Transverse colon (tissue), 4 donors: ENCODE data around the gene SRGN. TPM values are rescaled to one million over a fixed set of nuclear protein-coding genes. Genes with fewer than 3 reads are reported as not detected.

ENCODE experiments used
- DNase-seq: peaks from one replicate; pipeline ENCODE4 v3.0.0-alpha.2; 2019
- H3K27ac ChIP-seq, 4 donors: fragments of 200-600 bp; sonication (generic); 2 replicates each; pipeline ENCODE4 v1.5.1; 2016 to 2018; ENCODE audit warnings: inconsistent platforms in 4 of 4
- H3K27me3 ChIP-seq: fragments of 200-600 bp; sonication (generic); 2 replicates; pipeline ENCODE4 v1.5.1; 2017; ENCODE audit warnings: inconsistent platforms
- H3K36me3 ChIP-seq, 4 donors: fragments of 200-600 bp; sonication (generic); 2 replicates each; pipeline ENCODE4 v1.5.1; 2017 to 2019; ENCODE audit warnings: inconsistent platforms in 4 of 4
- H3K4me1 ChIP-seq, 4 donors: fragments of 200-600 bp; sonication (generic); 2 replicates each; pipeline ENCODE4 v1.5.1; 2017 to 2020; ENCODE audit warnings: inconsistent platforms in 4 of 4
- H3K4me3 ChIP-seq, 4 donors: fragments of 200-600 bp; sonication (generic); 1 replicate in 1 of 4; 2 replicates in 3 of 4; pipeline versions ENCODE4 v1.5.1 to v1.6.1; 2017 to 2019; ENCODE audit warnings: inconsistent platforms in 4 of 4
- H3K9me3 ChIP-seq, 2 donors: fragments of 200-600 bp; sonication (generic); 2 replicates each; pipeline ENCODE4 v1.5.1; 2017 to 2019; ENCODE audit warnings: inconsistent platforms in 2 of 2
- CTCF ChIP-seq, 5 experiments: fragments of 200-600 bp in 3 of 5; fragments of 450-650 bp in 2 of 5; sonication (generic) in 3 of 5; IDR thresholded peaks; 1 replicate in 2 of 5; 2 replicates in 3 of 5; pipeline ENCODE4 v1.5.1; 2016 to 2017; ENCODE audit warnings: antibody characterized with exemption in 5 of 5, inconsistent platforms in 3 of 5, mild to moderate bottlenecking in 2 of 5, moderate library complexity in 1 of 5
- EP300 ChIP-seq: sonication (generic); formaldehyde crosslinking; IDR thresholded peaks from one replicate; pipeline ENCODE4 v1.6.1; 2017; ENCODE audit warnings: antibody characterized with exemption, low read depth
- POLR2A ChIP-seq: fragments of 450-650 bp; IDR thresholded peaks from one replicate; pipeline ENCODE4 v1.6.1; 2016; ENCODE audit warnings: antibody characterized with exemption, mild to moderate bottlenecking, moderate library complexity
- POLR2AphosphoS5 ChIP-seq, 3 donors: sonication (generic); formaldehyde crosslinking; IDR thresholded peaks; one replicate each; pipeline ENCODE4 v1.6.1; 2016; ENCODE audit warnings: antibody characterized with exemption in 3 of 3
- WGBS, 2 donors: methylation state at CpG; one replicate each; pipeline ENCODE4 v1.1.5; 2018; ENCODE audit warnings: low coverage in 1 of 2; 5-methylcytosine and 5-hydroxymethylcytosine counted together
- in situ Hi-C, 4 donors: fragments of 200-750 bp; cut with MboI; loops; one replicate each; pipeline versions ENCODE4 v1.15.0 to v1.15.1; 2017; ENCODE audit warnings: low sequenced_read_pairs in 3 of 4, low pct_ligation_motif_present in 1 of 4, low pct_unique_long_range_greater_than_20kb in 1 of 4
- intact Hi-C: fragments of 100-400 bp; cut with DNase I; formaldehyde crosslinking; loops from one replicate; pipeline ENCODE4 v1.15.1; 2023; ENCODE audit warnings: low total_unique reads
- small RNA-seq, 4 donors: library from RNA; depleted of rRNA; stranded (forward); fragments of <200 nt; gene quantifications; one replicate each; pipeline ENCODE3, GENCODE V24; 2016
- total RNA-seq, 4 donors: library from RNA; depleted of rRNA; stranded (reverse); fragments of >200 nt; gene quantifications; one replicate each; pipeline ENCODE4 v1.1.0, GENCODE V29; 2016

The SRGN gene
- total RNA-seq, 4 donors from 2014 or later: 9.0 to 83.8 (median 20.3) TPM

DNA sequence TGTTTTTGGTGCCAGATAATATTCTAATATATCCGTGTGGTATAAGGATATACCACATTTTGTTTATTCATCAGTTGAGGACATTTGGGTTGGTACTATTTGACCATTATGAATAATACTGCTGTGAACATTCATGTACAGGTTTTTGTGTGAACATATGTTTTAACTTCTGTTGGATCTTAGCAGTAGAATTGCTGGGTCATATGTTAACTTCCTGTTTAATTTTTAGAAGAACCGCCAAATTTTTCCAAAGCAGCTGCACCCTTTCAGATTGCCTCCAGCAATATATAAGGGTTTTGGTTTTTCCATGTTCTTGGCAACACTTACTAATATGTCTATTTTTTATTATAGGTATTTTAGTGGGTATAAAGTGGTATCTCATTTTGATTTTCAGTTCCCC lies 58.9 kb downstream of the SRGN start:
- Histone ChIP-seq H3K4me3 (no peak overlapping the region), H3K4me1 (peaks cover 0 to 21% (median 5%) of the 10 kb centered on the region in 4 donors), H3K36me3 (no peaks in the 10 kb centered on the region), H3K27me3 (no peaks in the 10 kb centered on the region), H3K9me3 (no peaks in the 10 kb centered on the region), H3K27ac (no peak overlapping the region)
- TF ChIP-seq POLR2A: no peak
- no peak for TF ChIP-seq CTCF (IDR thresholded peaks at IDR 0.05)
- TF ChIP-seq POLR2AphosphoS5 (IDR thresholded peaks at IDR 0.05): no peak
- no peak for TF ChIP-seq EP300
- intact Hi-C loops (no loop called here), in situ Hi-C loops (no loop called here)
- WGBS, 2 donors: 51 to 64% methylated on average over 2 of the region's 2 CpGs
- DNase-seq: no peak

GRCh38 chr10:69151984-69152383 lies 64.1 kb downstream of the SRGN start:
- Histone ChIP-seq H3K27me3 (no peaks in the 10 kb centered on the region), H3K27ac (no peak overlapping the region), H3K4me3 (no peak overlapping the region), H3K9me3 (no peaks in the 10 kb centered on the region), H3K36me3 (no peaks in the 10 kb centered on the region), H3K4me1 (peaks cover 0 to 5% (median 2%) of the 10 kb centered on the region in 4 donors)
- DNase-seq: no peak
- TF ChIP-seq EP300: no peak
- intact Hi-C loops: no loop called here
- in situ Hi-C loops: no loop called here
- 88 to 93% methylated on average over 3 of the region's 3 CpGs for WGBS, 2 donors

DNA sequence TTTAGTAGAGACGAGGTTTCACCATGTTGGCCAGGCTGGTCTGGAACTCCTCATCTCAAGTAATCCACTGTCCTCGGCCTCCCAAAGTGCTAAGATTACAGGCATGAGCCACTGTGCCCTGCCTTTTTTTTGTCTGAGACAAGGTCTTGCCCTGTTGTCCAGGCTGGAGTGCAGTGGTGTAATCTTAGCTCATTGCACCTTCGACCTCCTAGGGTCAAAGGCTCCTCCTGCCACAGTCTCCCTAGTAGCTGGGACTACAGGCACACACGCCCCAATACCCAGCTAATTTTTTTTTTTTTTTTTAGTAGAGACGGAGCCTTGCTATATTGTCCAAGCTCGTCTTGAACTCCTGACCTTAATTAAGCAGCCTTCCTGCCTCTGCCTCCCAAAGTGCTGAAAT lies 65.3 kb downstream of the SRGN start:
- H3K4me1 ChIP-seq: no peaks in the 10 kb centered on the region
- no peak for DNase-seq
- intact Hi-C loops (no loop called here), in situ Hi-C loops (no loop called here)
- no peak for TF ChIP-seq POLR2A
- no peak for TF ChIP-seq CTCF (IDR thresholded peaks at IDR 0.05)
- no peak for TF ChIP-seq EP300
- TF ChIP-seq POLR2AphosphoS5 (IDR thresholded peaks at IDR 0.05): no peak
- peaks cover 0 to 3% (median 0%) of the 10 kb centered on the region in 4 donors for H3K36me3 ChIP-seq
- 92 to 100% methylated on average over 1 to 6 of the region's 6 CpGs for WGBS, 2 donors
- H3K27ac ChIP-seq: no peak overlapping the region
- no peak overlapping the region for H3K4me3 ChIP-seq
- H3K27me3 ChIP-seq: no peaks in the 10 kb centered on the region
- H3K9me3 ChIP-seq: no peaks in the 10 kb centered on the region

Small RNA genes within 50 kb of the gene (small RNA-seq; reads per million reads assigned to genes)
- 0 reads per million in 4 donors for gene RF00017

Other genes with a start within 250 kb of the SRGN start
- gene DDX50, start 186.8 kb upstream of the SRGN start, total RNA-seq: 10 to 100 TPM in 3 of 4 donors, 1 to 10 TPM in 1; 8.2 to 42.0 (median 23.2) TPM
- gene DDX21, start 131.9 kb upstream of the SRGN start, total RNA-seq: 10 to 100 TPM in 3 of 4 donors, 1 to 10 TPM in 1; 8.8 to 29.5 (median 17.0) TPM
- 10 to 100 TPM; 20.2 to 31.2 (median 22.6) TPM for gene KIFBP, start 99.3 kb upstream of the SRGN start, total RNA-seq
- 10 to 100 TPM in 3 of 4 donors, 1 to 10 TPM in 1; 5.4 to 38.7 (median 23.2) TPM for gene VPS26A, start 36.1 kb downstream of the SRGN start, total RNA-seq
- 10 to 100 TPM; 15.3 to 34.0 (median 26.7) TPM for gene SUPV3L1, start 92.1 kb downstream of the SRGN start, total RNA-seq
- 10 to 100 TPM in 3 of 4 donors, not detected in 1; 26.8 to 39.6 (median 28.0) TPM for gene HKDC1, start 132.2 kb downstream of the SRGN start, total RNA-seq
- 10 to 100 TPM; 27.3 to 69.9 (median 54.0) TPM for gene HK1, start 190.4 kb downstream of the SRGN start, total RNA-seq